ENCODE measurements around the gene PIK3R5. TPM values are rescaled to one million over a fixed set of nuclear protein-coding genes. Genes with fewer than 3 reads are reported as not detected.
"Not testable (repeated sequence)": the region's sequence is repeated elsewhere in the genome, so short reads cannot be mapped to it uniquely, and the experiment has no call there.

PIK3R5 gene
- total RNA-seq, 1 experiment from 2014 or later: 5.9 TPM

DNA sequence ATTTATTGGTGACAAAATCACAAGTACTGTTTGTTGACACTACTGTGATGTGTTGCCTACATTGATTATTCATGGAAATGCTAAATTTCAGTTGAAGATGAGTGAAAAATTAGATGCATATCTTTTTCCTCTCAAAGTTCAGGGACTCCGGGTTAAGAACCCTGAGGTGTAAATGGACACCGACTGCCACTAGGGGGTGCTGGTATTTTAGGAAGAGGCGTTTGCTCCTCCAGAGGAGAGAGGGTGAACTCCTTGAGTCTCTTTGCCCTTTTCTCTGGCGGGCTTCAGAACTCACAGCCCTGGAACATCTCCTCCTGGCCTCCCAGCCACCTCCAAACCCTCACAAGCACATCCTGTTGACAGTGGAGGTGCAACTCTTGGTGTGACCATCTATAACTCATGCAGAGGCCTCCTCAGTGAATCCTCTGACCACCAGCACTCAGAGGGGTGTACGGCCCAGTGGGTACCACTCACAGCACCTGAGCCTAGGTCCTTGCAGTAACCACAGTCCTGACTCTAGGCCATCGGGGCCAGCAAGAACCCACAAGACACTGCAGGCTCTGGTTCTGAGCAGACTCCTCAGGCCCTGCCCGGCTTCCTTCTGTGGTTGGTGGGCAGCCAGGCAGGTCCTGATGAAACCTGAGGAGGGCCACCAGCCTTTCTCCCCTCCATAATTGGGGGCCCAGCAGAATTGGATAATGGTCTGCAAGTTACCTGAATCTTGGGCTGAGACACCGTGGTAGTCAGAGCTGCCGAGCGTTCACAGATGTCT is 26.2 kb upstream of the PIK3R5 start (continued):
- TF ChIP-seq SP1 (CRISPR knock-in tag; conservative IDR thresholded peaks at IDR 0.05): no peak
- TF ChIP-seq, protein P1, sequence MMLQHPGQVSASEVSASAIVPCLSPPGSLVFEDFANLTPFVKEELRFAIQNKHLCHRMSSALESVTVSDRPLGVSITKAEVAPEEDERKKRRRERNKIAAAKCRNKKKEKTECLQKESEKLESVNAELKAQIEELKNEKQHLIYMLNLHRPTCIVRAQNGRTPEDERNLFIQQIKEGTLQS (CRISPR knock-in tag; conservative IDR thresholded peaks at IDR 0.05): no peak

DNA sequence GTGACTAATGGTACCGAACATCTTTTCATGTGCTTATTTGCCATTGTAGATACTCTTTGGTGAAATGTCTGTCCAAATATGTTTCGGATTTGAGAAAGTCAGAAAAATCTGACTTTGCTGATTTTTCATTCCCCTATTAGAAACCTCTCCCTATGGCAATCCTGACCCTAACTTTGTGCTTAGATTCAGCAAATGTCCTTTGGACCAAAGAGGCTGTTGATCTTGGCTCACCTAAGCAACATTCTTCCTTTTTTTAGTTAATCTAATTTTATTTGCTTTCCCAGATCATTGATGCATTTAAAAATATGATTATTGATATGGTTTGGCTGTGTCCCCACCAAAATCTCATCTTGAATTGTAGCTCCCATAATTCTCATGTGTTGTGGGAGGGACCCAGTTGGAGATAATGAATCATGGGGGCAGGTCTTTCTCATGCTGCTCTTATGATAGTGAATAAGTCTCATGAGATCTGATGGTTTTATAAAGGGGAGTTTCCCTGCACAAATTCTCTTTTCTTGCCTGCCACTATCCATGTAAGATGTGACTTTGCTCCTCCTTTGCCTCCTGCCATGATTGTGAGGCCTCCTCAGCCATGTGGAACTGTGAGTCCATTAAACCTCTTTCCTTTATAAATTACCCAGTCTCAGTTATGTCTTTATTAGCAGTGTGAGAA is 22.9 kb upstream of the PIK3R5 start:
- CTCF ChIA-PET; POLR2A ChIA-PET; DNase-seq (ENCODE audit: low spot score); ATAC-seq; H3K27me3 Mint-ChIP-seq (ENCODE audit: low read depth); H3K4me1 Mint-ChIP-seq; H3K4me3 Mint-ChIP-seq; H3K36me3 Mint-ChIP-seq; H3K27ac Mint-ChIP-seq: not testable (repeated sequence)
- H3K9me3 Mint-ChIP-seq: peaks cover 27% of the 10 kb centered on the region

DNA sequence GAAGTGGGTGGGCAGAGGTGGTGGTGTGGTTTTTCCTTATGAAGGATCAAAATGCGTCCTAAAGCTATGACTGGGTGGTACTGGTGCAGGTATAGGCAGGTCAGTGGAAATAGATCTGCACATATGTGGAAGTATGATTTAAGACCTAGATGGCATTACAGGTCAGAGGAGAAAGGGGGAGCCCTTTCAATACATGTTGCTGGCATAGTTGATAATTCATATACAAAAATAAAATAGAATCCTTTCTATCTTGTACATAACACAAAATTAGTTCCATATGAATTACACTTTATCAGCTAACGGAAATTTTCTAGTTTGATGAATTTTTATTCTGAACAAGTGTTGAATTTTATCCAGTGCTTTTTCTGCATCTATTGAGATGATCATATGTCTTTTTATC is 20.8 kb upstream of the PIK3R5 start:
- H3K9me3 Mint-ChIP-seq: peaks cover 26% of the 10 kb centered on the region
- peaks cover 6% of the 10 kb centered on the region for H3K36me3 Mint-ChIP-seq
- ChIA-PET POLR2A (no interaction called here), CTCF (interaction anchor here (1.3 kb wide), 1 partner anchor 12 kb away, joined by 3 read pairs; no protein-coding TSS in a partner anchor)
- no peak overlapping the region for H3K4me3 Mint-ChIP-seq
- DNase-seq (ENCODE audit: low spot score) (no peak), ATAC-seq (no peak)
- H3K27ac Mint-ChIP-seq: no peak overlapping the region
- H3K4me1 Mint-ChIP-seq: no peaks in the 10 kb centered on the region
- no peaks in the 10 kb centered on the region; the same call in 1 of the 2 replicates for H3K27me3 Mint-ChIP-seq (ENCODE audit: low read depth)
- TF ChIP-seq GRHL2 (CRISPR knock-in tag; IDR thresholded peaks at IDR 0.05; ENCODE audit: insufficient replicate concordance, severe bottlenecking): no peak
- no peak for TF ChIP-seq FOXP1 (CRISPR knock-in tag; IDR thresholded peaks at IDR 0.05; ENCODE audit: borderline replicate concordance)
- TF ChIP-seq SP1 (CRISPR knock-in tag; conservative IDR thresholded peaks at IDR 0.05): no peak
- TF ChIP-seq, protein P2, sequence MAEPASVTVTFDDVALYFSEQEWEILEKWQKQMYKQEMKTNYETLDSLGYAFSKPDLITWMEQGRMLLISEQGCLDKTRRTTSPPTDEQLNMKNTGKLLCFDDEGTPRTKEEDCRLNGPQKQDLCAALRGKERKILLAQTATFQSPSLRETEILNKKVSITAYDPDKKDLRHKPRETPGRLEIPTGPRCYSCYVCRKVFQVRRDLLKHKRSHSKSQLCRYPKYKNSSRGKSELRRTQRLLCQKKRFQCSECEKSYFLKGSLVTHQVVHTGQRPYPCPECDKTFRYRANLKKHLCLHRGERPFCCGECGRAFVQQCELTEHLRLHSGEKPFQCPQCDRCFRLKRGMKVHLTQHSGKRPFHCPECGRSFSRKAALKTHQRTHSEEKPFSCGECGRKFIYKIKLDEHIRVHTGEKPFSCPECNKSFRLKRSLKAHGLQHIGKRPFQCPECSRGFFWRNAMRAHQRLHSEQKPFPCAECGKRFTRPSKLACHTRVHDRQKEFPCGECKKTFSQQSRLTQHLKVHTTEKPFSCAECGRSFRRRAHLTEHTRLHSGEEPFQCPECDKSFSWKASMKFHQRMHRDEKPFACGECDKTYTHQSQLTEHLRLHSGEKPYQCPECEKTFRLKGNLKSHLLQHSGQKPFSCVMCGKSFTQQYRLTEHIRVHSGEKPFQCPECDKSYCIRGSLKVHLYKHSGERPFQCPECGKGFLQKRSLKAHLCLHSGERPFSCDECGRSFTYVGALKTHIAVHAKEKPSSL (CRISPR knock-in tag; conservative IDR thresholded peaks at IDR 0.05): no peak
- TF ChIP-seq, protein P1 (CRISPR knock-in tag; conservative IDR thresholded peaks at IDR 0.05): no peak
- TF ChIP-seq, protein P3, sequence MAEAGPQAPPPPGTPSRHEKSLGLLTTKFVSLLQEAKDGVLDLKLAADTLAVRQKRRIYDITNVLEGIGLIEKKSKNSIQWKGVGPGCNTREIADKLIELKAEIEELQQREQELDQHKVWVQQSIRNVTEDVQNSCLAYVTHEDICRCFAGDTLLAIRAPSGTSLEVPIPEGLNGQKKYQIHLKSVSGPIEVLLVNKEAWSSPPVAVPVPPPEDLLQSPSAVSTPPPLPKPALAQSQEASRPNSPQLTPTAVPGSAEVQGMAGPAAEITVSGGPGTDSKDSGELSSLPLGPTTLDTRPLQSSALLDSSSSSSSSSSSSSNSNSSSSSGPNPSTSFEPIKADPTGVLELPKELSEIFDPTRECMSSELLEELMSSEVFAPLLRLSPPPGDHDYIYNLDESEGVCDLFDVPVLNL (CRISPR knock-in tag; IDR thresholded peaks at IDR 0.05; ENCODE audit: borderline replicate concordance, low read depth): no peak
- no peak for TF ChIP-seq NFYB (CRISPR knock-in tag; conservative IDR thresholded peaks at IDR 0.05; ENCODE audit: low read depth)
- TF ChIP-seq, protein P4, sequence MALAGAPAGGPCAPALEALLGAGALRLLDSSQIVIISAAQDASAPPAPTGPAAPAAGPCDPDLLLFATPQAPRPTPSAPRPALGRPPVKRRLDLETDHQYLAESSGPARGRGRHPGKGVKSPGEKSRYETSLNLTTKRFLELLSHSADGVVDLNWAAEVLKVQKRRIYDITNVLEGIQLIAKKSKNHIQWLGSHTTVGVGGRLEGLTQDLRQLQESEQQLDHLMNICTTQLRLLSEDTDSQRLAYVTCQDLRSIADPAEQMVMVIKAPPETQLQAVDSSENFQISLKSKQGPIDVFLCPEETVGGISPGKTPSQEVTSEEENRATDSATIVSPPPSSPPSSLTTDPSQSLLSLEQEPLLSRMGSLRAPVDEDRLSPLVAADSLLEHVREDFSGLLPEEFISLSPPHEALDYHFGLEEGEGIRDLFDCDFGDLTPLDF (CRISPR knock-in tag; IDR thresholded peaks at IDR 0.05): no peak
- TF ChIP-seq, protein P5, sequence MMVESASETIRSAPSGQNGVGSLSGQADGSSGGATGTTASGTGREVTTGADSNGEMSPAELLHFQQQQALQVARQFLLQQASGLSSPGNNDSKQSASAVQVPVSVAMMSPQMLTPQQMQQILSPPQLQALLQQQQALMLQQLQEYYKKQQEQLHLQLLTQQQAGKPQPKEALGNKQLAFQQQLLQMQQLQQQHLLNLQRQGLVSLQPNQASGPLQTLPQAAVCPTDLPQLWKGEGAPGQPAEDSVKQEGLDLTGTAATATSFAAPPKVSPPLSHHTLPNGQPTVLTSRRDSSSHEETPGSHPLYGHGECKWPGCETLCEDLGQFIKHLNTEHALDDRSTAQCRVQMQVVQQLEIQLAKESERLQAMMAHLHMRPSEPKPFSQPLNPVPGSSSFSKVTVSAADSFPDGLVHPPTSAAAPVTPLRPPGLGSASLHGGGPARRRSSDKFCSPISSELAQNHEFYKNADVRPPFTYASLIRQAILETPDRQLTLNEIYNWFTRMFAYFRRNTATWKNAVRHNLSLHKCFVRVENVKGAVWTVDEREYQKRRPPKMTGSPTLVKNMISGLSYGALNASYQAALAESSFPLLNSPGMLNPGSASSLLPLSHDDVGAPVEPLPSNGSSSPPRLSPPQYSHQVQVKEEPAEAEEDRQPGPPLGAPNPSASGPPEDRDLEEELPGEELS (CRISPR knock-in tag; IDR thresholded peaks at IDR 0.05): no peak
- no peak for TF ChIP-seq ATF1 (CRISPR knock-in tag; IDR thresholded peaks at IDR 0.05)
- TF ChIP-seq, protein P6, sequence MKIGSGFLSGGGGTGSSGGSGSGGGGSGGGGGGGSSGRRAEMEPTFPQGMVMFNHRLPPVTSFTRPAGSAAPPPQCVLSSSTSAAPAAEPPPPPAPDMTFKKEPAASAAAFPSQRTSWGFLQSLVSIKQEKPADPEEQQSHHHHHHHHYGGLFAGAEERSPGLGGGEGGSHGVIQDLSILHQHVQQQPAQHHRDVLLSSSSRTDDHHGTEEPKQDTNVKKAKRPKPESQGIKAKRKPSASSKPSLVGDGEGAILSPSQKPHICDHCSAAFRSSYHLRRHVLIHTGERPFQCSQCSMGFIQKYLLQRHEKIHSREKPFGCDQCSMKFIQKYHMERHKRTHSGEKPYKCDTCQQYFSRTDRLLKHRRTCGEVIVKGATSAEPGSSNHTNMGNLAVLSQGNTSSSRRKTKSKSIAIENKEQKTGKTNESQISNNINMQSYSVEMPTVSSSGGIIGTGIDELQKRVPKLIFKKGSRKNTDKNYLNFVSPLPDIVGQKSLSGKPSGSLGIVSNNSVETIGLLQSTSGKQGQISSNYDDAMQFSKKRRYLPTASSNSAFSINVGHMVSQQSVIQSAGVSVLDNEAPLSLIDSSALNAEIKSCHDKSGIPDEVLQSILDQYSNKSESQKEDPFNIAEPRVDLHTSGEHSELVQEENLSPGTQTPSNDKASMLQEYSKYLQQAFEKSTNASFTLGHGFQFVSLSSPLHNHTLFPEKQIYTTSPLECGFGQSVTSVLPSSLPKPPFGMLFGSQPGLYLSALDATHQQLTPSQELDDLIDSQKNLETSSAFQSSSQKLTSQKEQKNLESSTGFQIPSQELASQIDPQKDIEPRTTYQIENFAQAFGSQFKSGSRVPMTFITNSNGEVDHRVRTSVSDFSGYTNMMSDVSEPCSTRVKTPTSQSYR (CRISPR knock-in tag; IDR thresholded peaks at IDR 0.05): no peak
- TF ChIP-seq, protein P7, sequence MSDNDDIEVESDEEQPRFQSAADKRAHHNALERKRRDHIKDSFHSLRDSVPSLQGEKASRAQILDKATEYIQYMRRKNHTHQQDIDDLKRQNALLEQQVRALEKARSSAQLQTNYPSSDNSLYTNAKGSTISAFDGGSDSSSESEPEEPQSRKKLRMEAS (CRISPR knock-in tag; IDR thresholded peaks at IDR 0.05): no peak
- no peak for TF ChIP-seq IRF2 (CRISPR knock-in tag; IDR thresholded peaks at IDR 0.05; ENCODE audit: borderline replicate concordance, low read depth)
- TF ChIP-seq GTF2I (CRISPR knock-in tag; conservative IDR thresholded peaks at IDR 0.05): no peak
- TF ChIP-seq PRRX2 (CRISPR knock-in tag; IDR thresholded peaks at IDR 0.05): no peak

All from WTC11 (cell line).